Gastrocnemius medialis (tissue), 4 donors: ENCODE results near the gene HSPG2.

Experiments used
- CTCF ChIP-seq, 5 experiments: fragments of 450-650 bp in 3 of 5; fragments of 200-600 bp in 2 of 5; sonication (generic) in 2 of 5; IDR thresholded peaks in 4 of 5; conservative IDR thresholded peaks in 1 of 5; 1 replicate in 4 of 5; 2 replicates in 1 of 5; pipeline ENCODE4 v1.5.1; 2016 to 2019; ENCODE audit warnings: antibody characterized with exemption in 5 of 5, mild to moderate bottlenecking in 3 of 5, moderate library complexity in 3 of 5
- POLR2A ChIP-seq, 2 donors: fragments of 450-650 bp; IDR thresholded peaks; one replicate each; pipeline ENCODE4 v1.6.1; 2017; ENCODE audit warnings: antibody characterized with exemption in 2 of 2, mild to moderate bottlenecking in 2 of 2, moderate library complexity in 2 of 2

- TF ChIP-seq CTCF (IDR thresholded peaks at IDR 0.05 in 4 of 5, conservative IDR thresholded peaks at IDR 0.05 in 1 of 5) (no peak), POLR2A (IDR thresholded peaks at IDR 0.05) (no peak)
Observed at GRCh38 chr1:21938732-21939538, 1.8 kb upstream of the HSPG2 start.
